Loucy (cell line): ENCODE data around the gene TECTB.

Experiments used
- CTCF ChIP-seq: fragments of 200-600 bp; sonication (generic); conservative IDR thresholded peaks from 2 replicates; pipeline ENCODE4 v1.5.1; 2014; ENCODE audit warnings: mild to moderate bottlenecking, antibody characterized with exemption, low read length
- EZH2phosphoT487 ChIP-seq: fragments of 200-600 bp; IDR thresholded peaks from 2 replicates; pipeline ENCODE4 v1.6.1; 2018; ENCODE audit warnings: antibody characterized with exemption, mild to moderate bottlenecking, moderate library complexity, borderline replicate concordance

- TF ChIP-seq CTCF (no peak), EZH2phosphoT487 (no peak)
Observed at GRCh38 chr10:112289373-112290053, 6.3 kb downstream of the TECTB start.
